ENCODE results near the gene DMD.

DNA sequence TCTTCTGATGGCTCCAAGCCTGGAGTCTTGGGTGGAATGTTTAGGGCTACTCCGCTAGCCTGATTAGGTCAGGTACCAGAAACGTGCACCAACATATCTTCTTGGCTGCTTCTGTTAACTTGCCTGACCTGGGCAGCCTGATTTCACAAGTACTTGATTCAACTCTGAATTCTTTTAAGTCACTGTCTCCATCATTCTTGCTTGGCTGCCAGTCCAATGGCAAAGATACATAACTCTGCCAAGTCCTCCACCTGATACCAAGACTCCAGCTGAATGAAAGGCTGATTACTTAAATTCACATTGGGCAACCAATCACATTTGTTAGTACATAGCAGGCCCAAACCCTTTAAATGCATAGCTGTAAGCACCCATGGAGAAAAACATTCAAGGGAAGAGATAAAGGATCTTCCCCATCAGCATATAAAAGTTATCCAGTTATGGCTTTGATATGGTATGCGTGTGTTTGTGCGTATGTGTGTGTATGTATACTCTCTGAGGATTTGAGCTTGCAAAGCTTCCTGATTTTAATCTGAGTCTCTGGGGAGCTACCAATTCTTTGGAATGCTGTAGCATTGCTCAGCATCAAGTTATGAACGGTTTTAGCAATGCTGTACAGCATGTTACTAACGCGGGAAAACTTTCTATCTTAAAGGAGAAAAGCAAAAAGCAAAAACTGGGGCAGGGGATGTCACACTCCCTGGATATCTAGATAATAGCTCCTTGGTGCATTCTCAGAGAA is 917.2 kb downstream of the DMD start:
- TF ChIP-seq, protein P1, sequence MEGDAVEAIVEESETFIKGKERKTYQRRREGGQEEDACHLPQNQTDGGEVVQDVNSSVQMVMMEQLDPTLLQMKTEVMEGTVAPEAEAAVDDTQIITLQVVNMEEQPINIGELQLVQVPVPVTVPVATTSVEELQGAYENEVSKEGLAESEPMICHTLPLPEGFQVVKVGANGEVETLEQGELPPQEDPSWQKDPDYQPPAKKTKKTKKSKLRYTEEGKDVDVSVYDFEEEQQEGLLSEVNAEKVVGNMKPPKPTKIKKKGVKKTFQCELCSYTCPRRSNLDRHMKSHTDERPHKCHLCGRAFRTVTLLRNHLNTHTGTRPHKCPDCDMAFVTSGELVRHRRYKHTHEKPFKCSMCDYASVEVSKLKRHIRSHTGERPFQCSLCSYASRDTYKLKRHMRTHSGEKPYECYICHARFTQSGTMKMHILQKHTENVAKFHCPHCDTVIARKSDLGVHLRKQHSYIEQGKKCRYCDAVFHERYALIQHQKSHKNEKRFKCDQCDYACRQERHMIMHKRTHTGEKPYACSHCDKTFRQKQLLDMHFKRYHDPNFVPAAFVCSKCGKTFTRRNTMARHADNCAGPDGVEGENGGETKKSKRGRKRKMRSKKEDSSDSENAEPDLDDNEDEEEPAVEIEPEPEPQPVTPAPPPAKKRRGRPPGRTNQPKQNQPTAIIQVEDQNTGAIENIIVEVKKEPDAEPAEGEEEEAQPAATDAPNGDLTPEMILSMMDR (IDR thresholded peaks at IDR 0.05; ENCODE audit: borderline replicate concordance, extremely low read depth, low read length, poor library complexity, severe bottlenecking): no peak
- no peak for TF ChIP-seq EZH2 (IDR thresholded peaks at IDR 0.05; ENCODE audit: borderline replicate concordance, low read depth, low read length, severe bottlenecking)

Measured in DND-41 (cell line).